ENCODE data around the gene SNCB.
"Not testable (repeated sequence)": the region's sequence is repeated elsewhere in the genome, so short reads cannot be mapped to it uniquely, and the experiment has no call there.

Gene SNCB

DNA sequence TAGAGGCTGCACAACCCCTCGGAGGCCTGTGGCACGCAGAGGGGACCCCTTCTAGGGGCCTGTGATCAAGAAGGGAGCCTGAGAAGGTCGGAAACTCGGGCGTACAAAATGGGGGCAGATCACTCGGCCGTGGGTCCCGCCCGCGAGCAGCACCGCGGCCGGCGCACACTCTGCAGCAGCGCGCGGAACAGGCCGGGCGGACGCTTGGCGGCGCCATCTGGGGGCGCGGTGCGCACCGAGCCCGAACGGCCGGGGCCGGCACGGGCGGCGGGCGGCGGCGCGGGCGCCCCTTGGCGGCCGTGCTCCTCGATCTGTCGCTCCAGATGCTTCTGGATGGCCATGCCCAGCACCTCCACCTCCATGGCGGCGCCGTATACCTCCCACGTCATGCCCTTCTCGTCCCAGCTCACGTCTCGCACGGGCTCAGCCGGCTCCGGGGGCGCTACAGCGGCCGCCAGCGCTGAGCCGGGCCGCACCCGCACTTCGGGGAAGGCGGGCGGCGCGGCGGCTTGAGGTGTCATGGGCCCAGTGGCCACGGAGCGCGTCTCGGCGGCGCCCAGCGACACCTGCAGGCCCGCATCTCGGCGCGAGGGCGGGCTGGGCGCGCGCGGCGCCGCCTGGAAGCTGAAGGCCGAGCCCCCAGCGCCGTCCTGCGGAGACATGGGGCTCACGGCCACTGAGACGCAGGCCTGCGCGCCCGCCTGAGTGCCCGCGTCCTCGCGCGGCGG is 33.5 kb downstream of the SNCB start:
- peak; percentile 71 for DNase-seq

GRCh38 chr5:176596069-176596644 is 34.2 kb downstream of the SNCB start:
- DNase-seq, result no peak

- DNase-seq, result no peak
These were observed 34.9 kb downstream of the SNCB start for GRCh38 chr5:176595386-176595943.

- no peak for DNase-seq
These were observed 35.8 kb downstream of the SNCB start for GRCh38 chr5:176594554-176594953.

DNA sequence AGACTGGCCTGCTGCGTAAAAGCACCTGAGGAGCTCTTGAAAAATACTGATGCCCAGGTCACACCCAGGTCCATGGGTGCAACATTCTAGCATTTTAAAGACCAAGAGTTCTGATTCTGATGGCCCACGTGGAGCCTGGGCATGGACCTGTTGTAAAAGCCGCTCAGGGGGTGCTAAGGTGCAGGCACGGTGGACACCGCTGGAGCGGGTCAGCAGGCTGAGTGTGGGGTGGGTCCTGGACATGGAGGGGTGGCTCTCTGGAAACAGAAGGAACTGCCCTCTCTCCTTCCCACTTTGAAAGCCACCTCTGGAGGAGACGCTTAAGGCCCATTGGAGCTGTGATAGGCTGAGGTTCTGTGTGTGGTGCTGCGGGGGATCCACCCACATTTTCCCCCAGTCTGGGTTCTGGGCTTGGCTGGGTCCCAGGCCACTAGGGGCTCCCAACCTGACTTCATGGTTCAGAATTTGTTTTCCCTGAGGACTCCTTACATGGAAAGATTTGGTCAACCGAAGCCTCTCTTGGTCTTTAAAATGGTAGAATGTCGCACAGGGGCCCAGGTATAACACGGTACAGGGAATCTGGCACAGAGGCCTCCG is 37.0 kb downstream of the SNCB start:
- no peak for DNase-seq

- DNase-seq, result no peak
These were observed 37.8 kb downstream of the SNCB start for GRCh38 chr5:176592573-176592972.

- not testable (repeated sequence) for DNase-seq
These were observed 38.7 kb downstream of the SNCB start for GRCh38 chr5:176591667-176592066.

DNA sequence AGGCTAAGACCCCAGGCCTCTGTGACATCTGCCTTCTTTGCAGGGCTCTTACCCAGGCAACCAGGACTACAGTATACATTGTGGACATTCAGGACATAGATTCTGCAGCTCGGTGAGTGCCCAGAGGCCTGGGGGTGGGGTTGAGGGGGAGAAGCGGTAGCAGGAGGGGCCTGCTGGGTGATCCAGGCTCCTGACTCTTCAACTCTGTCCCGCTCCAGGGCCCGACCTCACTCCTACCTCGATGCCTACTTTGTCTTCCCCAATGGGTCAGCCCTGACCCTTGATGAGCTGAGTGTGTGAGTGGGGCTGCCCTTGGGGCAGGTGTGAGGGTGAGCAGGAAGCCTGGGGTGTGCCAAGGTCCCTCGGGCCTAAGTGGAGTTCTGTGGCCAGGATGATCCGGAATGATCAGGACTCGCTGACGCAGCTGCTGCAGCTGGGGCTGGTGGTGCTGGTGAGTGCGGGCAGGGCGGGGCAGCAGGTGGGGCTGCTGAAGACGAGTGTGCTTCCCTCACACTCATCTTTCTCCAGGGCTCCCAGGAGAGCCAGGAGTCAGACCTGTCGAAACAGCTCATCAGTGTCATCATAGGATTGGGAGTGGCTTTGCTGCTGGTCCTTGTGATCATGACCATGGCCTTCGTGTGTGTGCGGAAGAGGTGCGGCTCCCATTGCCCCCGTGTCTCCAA is 40.2 kb downstream of the SNCB start:
- no peak for DNase-seq

- DNase-seq, result no peak
These were observed 41.1 kb downstream of the SNCB start for GRCh38 chr5:176589039-176589769.

DNA sequence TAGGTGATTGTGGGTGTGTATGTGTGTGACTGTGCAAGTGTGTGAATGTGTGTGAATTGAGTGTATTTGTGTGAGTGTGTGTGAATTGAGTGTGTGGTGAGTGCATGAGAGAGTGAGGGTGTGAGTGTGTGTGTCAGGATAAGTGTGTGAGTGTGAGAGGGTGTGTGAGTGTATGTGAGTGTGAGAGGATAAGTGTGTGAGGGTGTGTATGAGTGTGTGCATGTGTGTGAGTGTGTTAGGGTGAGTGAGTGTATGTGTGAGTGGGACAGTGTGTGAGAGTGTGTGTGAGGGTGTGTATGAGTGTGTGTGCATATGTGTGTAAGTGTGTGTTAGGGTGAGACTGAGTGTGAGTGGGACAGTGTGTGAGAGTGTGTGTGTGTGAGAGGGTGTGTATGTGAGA is 42.0 kb downstream of the SNCB start:
- no peak for DNase-seq

GRCh38 chr5:176587398-176587797 is 42.9 kb downstream of the SNCB start:
- DNase-seq, result no peak

GRCh38 chr5:176583076-176583475 is 47.3 kb downstream of the SNCB start:
- no peak for DNase-seq

- no peak for DNase-seq
These were observed 49.0 kb downstream of the SNCB start for GRCh38 chr5:176581361-176581760.

GRCh38 chr5:176579323-176579722 is 51.0 kb downstream of the SNCB start:
- no peak for DNase-seq

DNA sequence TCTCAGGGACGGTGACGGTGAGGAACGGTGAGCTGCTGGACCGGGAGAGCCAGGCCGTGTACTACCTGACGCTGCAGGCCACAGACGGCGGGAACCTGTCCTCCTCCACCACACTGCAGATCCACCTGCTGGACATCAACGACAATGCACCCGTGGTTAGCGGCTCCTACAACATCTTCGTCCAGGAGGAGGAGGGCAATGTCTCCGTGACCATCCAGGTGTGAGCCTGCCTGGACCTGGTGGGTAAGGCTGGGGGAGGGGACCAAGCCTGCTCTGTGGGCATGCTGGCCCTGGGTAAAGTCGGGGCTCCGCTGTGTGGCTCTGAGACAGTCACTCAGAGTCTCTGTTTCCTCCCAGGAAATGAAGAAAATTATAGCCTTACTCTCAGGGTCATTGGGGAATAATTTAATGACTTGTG is 51.9 kb downstream of the SNCB start:
- peak; percentile 39 for DNase-seq

GRCh38 chr5:176577312-176578176 is 52.8 kb downstream of the SNCB start:
- DNase-seq, result no peak

GRCh38 chr5:176575488-176576422 is 54.6 kb downstream of the SNCB start:
- DNase-seq, result no peak

DNA sequence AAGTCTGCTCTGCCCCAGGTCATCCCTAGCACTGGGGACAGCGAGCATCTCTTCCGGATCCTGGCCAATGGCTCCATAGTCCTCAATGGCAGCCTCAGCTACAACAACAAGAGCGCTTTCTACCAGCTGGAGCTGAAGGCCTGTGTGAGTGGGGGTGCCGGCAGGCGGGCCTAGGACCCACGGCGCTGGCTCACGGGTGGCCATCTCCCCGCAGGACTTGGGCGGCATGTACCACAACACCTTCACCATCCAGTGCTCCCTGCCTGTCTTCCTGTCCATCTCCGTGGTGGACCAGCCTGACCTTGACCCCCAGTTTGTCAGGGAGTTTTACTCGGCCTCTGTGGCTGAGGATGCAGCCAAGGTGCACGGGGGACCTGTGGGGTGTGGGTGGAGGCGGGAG is 55.3 kb downstream of the SNCB start:
- DNase-seq, result no peak

- DNase-seq, result no peak
These were observed 56.1 kb downstream of the SNCB start for GRCh38 chr5:176574297-176574591.

GRCh38 chr5:176573564-176574296 is 56.6 kb downstream of the SNCB start:
- peak; percentile 65 for DNase-seq

All from CD4-positive, alpha-beta T cell treated with Interferon gamma for 1 hour (primary cell).